Thoracic aorta (tissue), 2 donors: Measurements from ENCODE around the gene CBFA2T3. TPM values are rescaled to one million over a fixed set of nuclear protein-coding genes. Genes with fewer than 3 reads are reported as not detected.

Experiments used
- ATAC-seq: fragments of 150-250 bp; one replicate; pipeline ENCODE4 v1.8.0; 2017; ENCODE audit warnings: low read depth; ENCODE audit not compliant: insufficient number of reproducible peaks, low FRiP score
- DNase-seq: peaks from one replicate; pipeline ENCODE4 v3.0.0-alpha.2; 2020; ENCODE audit warnings: low spot score
- H3K27ac ChIP-seq, 2 donors: fragments of 200-600 bp; sonication (generic); 1 replicate in 1 of 2; 2 replicates in 1 of 2; pipeline ENCODE4 v1.5.1; 2016; ENCODE audit warnings: mild to moderate bottlenecking in 2 of 2, moderate library complexity in 2 of 2
- H3K27me3 ChIP-seq: fragments of 200-600 bp; sonication (generic); replicated peaks from 2 replicates; pipeline ENCODE4 v1.6.0; 2016; ENCODE audit warnings: mild to moderate bottlenecking; ENCODE audit not compliant: insufficient read depth
- H3K36me3 ChIP-seq: fragments of 200-600 bp; sonication (generic); one replicate; pipeline ENCODE4 v1.5.1; 2016
- H3K4me1 ChIP-seq, 2 donors: fragments of 200-600 bp; sonication (generic); 1 replicate in 1 of 2; 2 replicates in 1 of 2; pipeline versions ENCODE4 v1.5.1 to v1.6.0; 2016; ENCODE audit warnings: low read depth in 2 of 2, mild to moderate bottlenecking in 1 of 2; ENCODE audit not compliant: control insufficient read depth in 1 of 2
- H3K4me3 ChIP-seq: fragments of 200-600 bp; sonication (generic); 2 replicates; pipeline ENCODE4 v1.5.1; 2016; ENCODE audit warnings: mild to moderate bottlenecking
- H3K9me3 ChIP-seq: fragments of 200-600 bp; sonication (generic); 2 replicates; pipeline ENCODE4 v1.5.1; 2016
- CTCF ChIP-seq: fragments of 200-600 bp; sonication (generic); IDR thresholded peaks from one replicate; pipeline ENCODE4 v1.5.1; 2019; ENCODE audit warnings: antibody characterized with exemption
- total RNA-seq, 2 donors: library from RNA; depleted of rRNA; stranded (reverse); fragments of >200 nt; gene quantifications; one replicate each; pipeline versions ENCODE4 v1.1.0 to v1.2.3, GENCODE V29; 2016

CBFA2T3 gene
- total RNA-seq, 2 donors from 2014 or later: 3.9 to 6.6 TPM

DNA sequence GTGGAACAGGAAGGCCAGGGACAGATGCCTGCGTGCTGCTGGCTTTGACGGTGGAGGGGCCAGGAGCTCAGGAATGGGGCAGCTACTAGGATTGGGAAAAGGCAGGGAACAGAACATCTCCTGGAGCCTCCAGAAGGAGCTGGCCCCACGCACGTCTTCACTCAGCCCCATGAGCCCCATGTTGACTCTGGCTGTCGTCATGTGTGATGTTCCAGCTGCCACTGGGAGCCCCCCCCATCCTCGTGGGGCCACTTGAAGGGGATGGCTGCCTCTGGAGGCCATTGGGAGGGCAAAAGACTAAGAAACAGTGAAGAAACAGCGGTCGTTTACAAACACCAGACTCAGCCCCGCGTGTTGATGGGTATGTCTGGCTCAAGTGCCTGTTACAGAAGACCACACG lies 146.7 kb downstream of the CBFA2T3 start:
- H3K27ac ChIP-seq: no peak overlapping the region
- DNase-seq: no peak

GRCh38 chr16:88828711-88829110 lies 148.3 kb downstream of the CBFA2T3 start:
- TF ChIP-seq CTCF: no peak
- H3K36me3 ChIP-seq: peaks cover 7% of the 10 kb centered on the region
- no peak for DNase-seq

More for the DNA sequence above, 146.7 kb downstream of the CBFA2T3 start:
- peaks cover 4% of the 10 kb centered on the region for H3K36me3 ChIP-seq
- no peaks in the 10 kb centered on the region for H3K27me3 ChIP-seq
- no peaks in the 10 kb centered on the region for H3K9me3 ChIP-seq
- no peak for ATAC-seq
- no peak overlapping the region for H3K4me3 ChIP-seq
- no peaks in the 10 kb centered on the region for H3K4me1 ChIP-seq
- TF ChIP-seq CTCF: no peak

DNA sequence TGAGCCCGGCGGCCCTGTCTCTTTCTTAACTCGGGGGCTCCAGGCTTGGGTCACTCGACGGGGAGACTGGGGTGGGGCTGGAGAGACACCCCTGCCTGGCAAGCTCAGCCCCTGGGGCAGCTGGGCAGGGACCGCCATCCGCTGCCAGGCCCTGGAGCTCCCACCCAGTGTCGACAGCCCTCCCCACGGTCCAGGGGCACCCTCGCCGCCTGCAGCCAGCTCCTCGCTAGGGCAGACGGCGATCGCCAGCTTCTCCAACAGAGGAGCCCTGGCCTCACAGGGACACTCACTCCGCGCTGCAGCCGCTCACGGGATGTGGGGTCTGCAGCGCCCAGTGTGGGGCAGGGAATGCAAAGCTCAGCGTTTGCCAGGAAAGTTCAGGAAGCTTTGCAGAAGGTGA lies 149.3 kb downstream of the CBFA2T3 start:
- DNase-seq: no peak
- Histone ChIP-seq H3K27ac (no peak overlapping the region), H3K9me3 (no peaks in the 10 kb centered on the region), H3K4me3 (no peak overlapping the region), H3K4me1 (no peaks in the 10 kb centered on the region), H3K27me3 (no peaks in the 10 kb centered on the region), H3K36me3 (peaks cover 12% of the 10 kb centered on the region)
- ATAC-seq: no peak
- no peak for TF ChIP-seq CTCF

More at GRCh38 chr16:88828711-88829110, 148.3 kb downstream of the CBFA2T3 start:
- Histone ChIP-seq H3K27me3 (no peaks in the 10 kb centered on the region), H3K9me3 (no peaks in the 10 kb centered on the region), H3K4me1 (no peaks in the 10 kb centered on the region), H3K4me3 (no peak overlapping the region), H3K27ac (no peak overlapping the region)
- ATAC-seq: no peak

- H3K9me3 ChIP-seq: no peaks in the 10 kb centered on the region
- no peak for TF ChIP-seq CTCF
- no peaks in the 10 kb centered on the region for H3K27me3 ChIP-seq
- H3K4me1 ChIP-seq: no peaks in the 10 kb centered on the region
- DNase-seq: no peak
- no peak overlapping the region for H3K27ac ChIP-seq
- no peak for ATAC-seq
- no peak overlapping the region for H3K4me3 ChIP-seq
- peaks cover 27% of the 10 kb centered on the region for H3K36me3 ChIP-seq
Observed at GRCh38 chr16:88826070-88826840, 150.8 kb downstream of the CBFA2T3 start.

- no peak for TF ChIP-seq CTCF
- DNase-seq (no peak), ATAC-seq (no peak)
- no peaks in the 10 kb centered on the region for H3K4me1 ChIP-seq
- no peak overlapping the region for H3K4me3 ChIP-seq
- no peaks in the 10 kb centered on the region for H3K9me3 ChIP-seq
- H3K27me3 ChIP-seq: no peaks in the 10 kb centered on the region
- H3K27ac ChIP-seq: no peak overlapping the region
- peaks cover 28% of the 10 kb centered on the region for H3K36me3 ChIP-seq
Observed at GRCh38 chr16:88825146-88825545, 151.9 kb downstream of the CBFA2T3 start.

Other genes starting within 250 kb of the CBFA2T3 start
- gene PIEZO1, start 192.0 kb downstream of the CBFA2T3 start, total RNA-seq: 100 to 1,000 TPM; 108 to 179 TPM
- under 1 TPM in 1 of 2 donors, not detected in 1; 0.71 TPM for gene CDT1, start 173.4 kb downstream of the CBFA2T3 start, total RNA-seq
- 10 to 100 TPM; 45.5 to 80.7 TPM for gene APRT, start 165.3 kb downstream of the CBFA2T3 start, total RNA-seq
- 10 to 100 TPM; 24.8 to 38.7 TPM for gene GALNS, start 120.3 kb downstream of the CBFA2T3 start, total RNA-seq
- gene TRAPPC2L, start 120.1 kb downstream of the CBFA2T3 start, total RNA-seq: 10 to 100 TPM; 12.4 to 31.4 TPM
- gene PABPN1L, start 110.5 kb downstream of the CBFA2T3 start, total RNA-seq: not detected
- gene ACSF3, start 116.6 kb upstream of the CBFA2T3 start, total RNA-seq: 10 to 100 TPM; 24.1 to 41.7 TPM
- 1 to 10 TPM in 1 of 2 donors, not detected in 1; 1.4 TPM for gene CDH15, start 194.5 kb upstream of the CBFA2T3 start, total RNA-seq
- gene SLC22A31, start 223.3 kb upstream of the CBFA2T3 start, total RNA-seq: under 1 TPM in 1 of 2 donors, not detected in 1; 0.81 TPM
- gene ZNF778, start 240.5 kb upstream of the CBFA2T3 start, total RNA-seq: 10 to 100 TPM; 17.1 to 27.2 TPM